CD4-positive, alpha-beta T cell treated with Interleukin-6 at 100 ng/mL for 8 hours (primary cell): ENCODE measurements around the gene DLGAP1.
A peak's percentile ranks its signal among the peaks of the same experiment; 100 is the strongest.
"Not testable (repeated sequence)": the region's sequence is repeated elsewhere in the genome, so short reads cannot be mapped to it uniquely, and the experiment has no call there.

ENCODE experiments used
- DNase-seq: peaks from one replicate; pipeline ENCODE4 v3.0.0-alpha.2; 2020; ENCODE audit warnings: mixed read lengths, low spot score

The DLGAP1 gene

GRCh38 chr18:3495691-3496430 lies 959.2 kb downstream of the DLGAP1 start:
- DNase-seq, result no peak

- DNase-seq, result no peak
These were observed 960.5 kb downstream of the DLGAP1 start for GRCh38 chr18:3494569-3494968.

- no peak for DNase-seq
These were observed 960.9 kb downstream of the DLGAP1 start for GRCh38 chr18:3494245-3494526.

GRCh38 chr18:3493501-3494244 lies 961.4 kb downstream of the DLGAP1 start:
- DNase-seq, result no peak

- DNase-seq, result no peak
These were observed 962.4 kb downstream of the DLGAP1 start for GRCh38 chr18:3492721-3493120.

- no peak for DNase-seq
These were observed 963.0 kb downstream of the DLGAP1 start for GRCh38 chr18:3491981-3492555.

- no peak for DNase-seq
These were observed 965.6 kb downstream of the DLGAP1 start for GRCh38 chr18:3489462-3489861.

GRCh38 chr18:3486512-3486911 lies 968.6 kb downstream of the DLGAP1 start:
- DNase-seq, result no peak

GRCh38 chr18:3485153-3486149 lies 969.7 kb downstream of the DLGAP1 start:
- DNase-seq, result no peak

GRCh38 chr18:3482258-3482657 lies 972.8 kb downstream of the DLGAP1 start:
- DNase-seq, result no peak

GRCh38 chr18:3481696-3482210 lies 973.4 kb downstream of the DLGAP1 start:
- DNase-seq, result peak; percentile 5

GRCh38 chr18:3480827-3481573 lies 974.1 kb downstream of the DLGAP1 start:
- DNase-seq, result no peak

GRCh38 chr18:3479978-3480509 lies 975.1 kb downstream of the DLGAP1 start:
- DNase-seq, result no peak

- DNase-seq, result no peak
These were observed 976.7 kb downstream of the DLGAP1 start for GRCh38 chr18:3478262-3478978.

GRCh38 chr18:3472681-3473544 lies 982.2 kb downstream of the DLGAP1 start:
- no peak for DNase-seq

GRCh38 chr18:3472121-3472520 lies 983.0 kb downstream of the DLGAP1 start:
- not testable (repeated sequence) for DNase-seq

- no peak for DNase-seq
These were observed 983.9 kb downstream of the DLGAP1 start for GRCh38 chr18:3471141-3471648.

- DNase-seq, result no peak
These were observed 986.3 kb downstream of the DLGAP1 start for GRCh38 chr18:3468833-3469232.
